SJCRH30 (cell line): Measurements from ENCODE around the gene NTN4. TPM values are rescaled to one million over a fixed set of nuclear protein-coding genes. Genes with fewer than 3 reads are reported as not detected.
"Not testable (repeated sequence)": the region's sequence is repeated elsewhere in the genome, so short reads cannot be mapped to it uniquely, and the experiment has no call there.

Source experiments
- DNase-seq, 2 experiments: peaks; one replicate each; pipeline ENCODE4 v3.0.0-alpha.2; 2015 to 2020
- H3K27ac ChIP-seq: fragments of 250-450 bp; sonication (Bioruptor Pico); 2 replicates; pipeline ENCODE4 v1.5.1; 2020; ENCODE audit warnings: mild to moderate bottlenecking, moderate library complexity
- H3K27me3 ChIP-seq: fragments of 250-450 bp; sonication (Bioruptor Pico); 2 replicates; pipeline ENCODE4 v1.5.1; 2020; ENCODE audit warnings: mild to moderate bottlenecking, moderate library complexity
- H3K36me3 ChIP-seq: fragments of 250-450 bp; sonication (Bioruptor Pico); 2 replicates; pipeline ENCODE4 v1.5.1; 2020; ENCODE audit warnings: mild to moderate bottlenecking, moderate library complexity
- H3K4me1 ChIP-seq: fragments of 250-450 bp; sonication (Bioruptor Pico); 2 replicates; pipeline ENCODE4 v1.5.1; 2020; ENCODE audit warnings: mild to moderate bottlenecking, moderate library complexity
- H3K4me3 ChIP-seq: fragments of 250-450 bp; sonication (Bioruptor Pico); 2 replicates; pipeline ENCODE4 v1.5.1; 2020; ENCODE audit warnings: mild to moderate bottlenecking, moderate library complexity
- H3K9me3 ChIP-seq: fragments of 250-450 bp; sonication (Bioruptor Pico); replicated peaks from 2 replicates; pipeline ENCODE4 v1.5.1; 2020; ENCODE audit warnings: mild to moderate bottlenecking, moderate library complexity
- total RNA-seq: library from RNA; depleted of rRNA; stranded (reverse); fragments of >200 nt; shearing (Covaris generic); gene quantifications from 2 replicates; pipeline ENCODE4 v1.2.3, GENCODE V29; 2014

Gene NTN4
- total RNA-seq, 1 experiment from 2014 or later: 2.7 TPM

GRCh38 chr12:95687937-95688336, 102.6 kb downstream of the NTN4 start:
- Histone ChIP-seq H3K36me3 (no peaks in the 10 kb centered on the region), H3K27me3 (no peaks in the 10 kb centered on the region), H3K4me3 (no peak overlapping the region), H3K27ac (no peak overlapping the region), H3K4me1 (no peaks in the 10 kb centered on the region), H3K9me3 (no peaks in the 10 kb centered on the region)
- no peak for DNase-seq

- Histone ChIP-seq H3K4me3 (no peak overlapping the region), H3K9me3 (no peaks in the 10 kb centered on the region), H3K27me3 (no peaks in the 10 kb centered on the region), H3K27ac (no peak overlapping the region), H3K36me3 (no peaks in the 10 kb centered on the region), H3K4me1 (no peaks in the 10 kb centered on the region)
- DNase-seq: no peak
Measured at GRCh38 chr12:95683418-95683817, 107.1 kb downstream of the NTN4 start.

- Histone ChIP-seq H3K4me3 (no peak overlapping the region), H3K4me1 (no peaks in the 10 kb centered on the region), H3K36me3 (no peaks in the 10 kb centered on the region), H3K27me3 (no peaks in the 10 kb centered on the region), H3K27ac (no peak overlapping the region), H3K9me3 (no peaks in the 10 kb centered on the region)
- no peak for DNase-seq
Measured at GRCh38 chr12:95681210-95681765, 109.3 kb downstream of the NTN4 start.

GRCh38 chr12:95678684-95679083, 111.9 kb downstream of the NTN4 start:
- H3K9me3 ChIP-seq: no peaks in the 10 kb centered on the region
- H3K27me3 ChIP-seq: no peaks in the 10 kb centered on the region
- H3K36me3 ChIP-seq: no peaks in the 10 kb centered on the region
- H3K4me3 ChIP-seq: no peak overlapping the region
- H3K4me1 ChIP-seq: peaks cover 13% of the 10 kb centered on the region
- no peak overlapping the region for H3K27ac ChIP-seq
- no peak for DNase-seq

- not testable (repeated sequence) for H3K36me3 ChIP-seq, H3K4me3 ChIP-seq, H3K27me3 ChIP-seq, H3K9me3 ChIP-seq, H3K27ac ChIP-seq, DNase-seq
- H3K4me1 ChIP-seq: peaks cover 22% of the 10 kb centered on the region
Measured at GRCh38 chr12:95677782-95678181, 112.8 kb downstream of the NTN4 start.

GRCh38 chr12:95674631-95675030, 115.9 kb downstream of the NTN4 start:
- Histone ChIP-seq H3K4me3 (no peak overlapping the region), H3K27ac (peak overlapping the region; percentile 19; the same call in 1 of the 2 replicates), H3K9me3 (no peaks in the 10 kb centered on the region), H3K4me1 (peaks cover 22% of the 10 kb centered on the region), H3K27me3 (no peaks in the 10 kb centered on the region), H3K36me3 (no peaks in the 10 kb centered on the region)
- peak; percentile 87 to 97 for DNase-seq

GRCh38 chr12:95674163-95674562, 116.4 kb downstream of the NTN4 start:
- H3K27me3 ChIP-seq: no peaks in the 10 kb centered on the region
- H3K27ac ChIP-seq: peak overlapping the region; percentile 19; the same call in 1 of the 2 replicates
- no peaks in the 10 kb centered on the region for H3K9me3 ChIP-seq
- peak in 1 of 2 experiments; percentile 64 for DNase-seq
- no peaks in the 10 kb centered on the region for H3K36me3 ChIP-seq
- peaks cover 22% of the 10 kb centered on the region for H3K4me1 ChIP-seq
- H3K4me3 ChIP-seq: no peak overlapping the region

- Histone ChIP-seq H3K36me3 (no peaks in the 10 kb centered on the region), H3K27ac (peak overlapping the region; percentile 19; the same call in 1 of the 2 replicates), H3K4me3 (no peak overlapping the region), H3K9me3 (no peaks in the 10 kb centered on the region), H3K4me1 (peaks cover 22% of the 10 kb centered on the region), H3K27me3 (no peaks in the 10 kb centered on the region)
- DNase-seq: peak in 1 of 2 experiments; percentile 52
Measured at GRCh38 chr12:95673576-95673975, 117.0 kb downstream of the NTN4 start.

GRCh38 chr12:95672166-95672565, 118.4 kb downstream of the NTN4 start:
- H3K36me3 ChIP-seq: no peaks in the 10 kb centered on the region
- peaks cover 22% of the 10 kb centered on the region for H3K4me1 ChIP-seq

GRCh38 chr12:95671265-95671664, 119.3 kb downstream of the NTN4 start:
- DNase-seq: no peak
- no peak overlapping the region for H3K27ac ChIP-seq
- H3K27me3 ChIP-seq: no peaks in the 10 kb centered on the region
- no peak overlapping the region for H3K4me3 ChIP-seq
- peaks cover 22% of the 10 kb centered on the region for H3K4me1 ChIP-seq
- H3K36me3 ChIP-seq: no peaks in the 10 kb centered on the region
- H3K9me3 ChIP-seq: no peaks in the 10 kb centered on the region

More at GRCh38 chr12:95672166-95672565, 118.4 kb downstream of the NTN4 start:
- Histone ChIP-seq H3K27ac (no peak overlapping the region), H3K9me3 (no peaks in the 10 kb centered on the region), H3K4me3 (no peak overlapping the region), H3K27me3 (no peaks in the 10 kb centered on the region)
- DNase-seq: no peak

- Histone ChIP-seq H3K27ac (no peak overlapping the region), H3K4me3 (no peak overlapping the region), H3K36me3 (no peaks in the 10 kb centered on the region), H3K27me3 (no peaks in the 10 kb centered on the region), H3K4me1 (no peaks in the 10 kb centered on the region), H3K9me3 (no peaks in the 10 kb centered on the region)
- no peak for DNase-seq
Measured at GRCh38 chr12:95663525-95663924, 127.0 kb downstream of the NTN4 start.

GRCh38 chr12:95661360-95661759, 129.2 kb downstream of the NTN4 start:
- no peaks in the 10 kb centered on the region for H3K27me3 ChIP-seq
- no peaks in the 10 kb centered on the region for H3K9me3 ChIP-seq
- no peak overlapping the region for H3K4me3 ChIP-seq
- no peak for DNase-seq
- H3K36me3 ChIP-seq: no peaks in the 10 kb centered on the region
- no peaks in the 10 kb centered on the region for H3K4me1 ChIP-seq
- no peak overlapping the region for H3K27ac ChIP-seq

GRCh38 chr12:95658386-95658785, 132.2 kb downstream of the NTN4 start:
- Histone ChIP-seq H3K27me3 (no peaks in the 10 kb centered on the region), H3K9me3 (no peaks in the 10 kb centered on the region), H3K36me3 (no peaks in the 10 kb centered on the region), H3K4me1 (no peaks in the 10 kb centered on the region), H3K4me3 (no peak overlapping the region), H3K27ac (no peak overlapping the region)
- no peak for DNase-seq

GRCh38 chr12:95654665-95655064, 135.9 kb downstream of the NTN4 start:
- H3K27ac ChIP-seq, H3K27me3 ChIP-seq, H3K4me3 ChIP-seq, H3K36me3 ChIP-seq, DNase-seq, H3K4me1 ChIP-seq, H3K9me3 ChIP-seq: not testable (repeated sequence)

- Histone ChIP-seq H3K4me1 (peaks cover 3% of the 10 kb centered on the region), H3K27me3 (no peaks in the 10 kb centered on the region), H3K27ac (no peak overlapping the region), H3K36me3 (no peaks in the 10 kb centered on the region), H3K9me3 (no peaks in the 10 kb centered on the region), H3K4me3 (no peak overlapping the region)
- DNase-seq: no peak
Measured at GRCh38 chr12:95653771-95654546, 136.6 kb downstream of the NTN4 start.

- Histone ChIP-seq H3K27ac (no peak overlapping the region), H3K9me3 (no peaks in the 10 kb centered on the region), H3K36me3 (no peaks in the 10 kb centered on the region), H3K4me3 (no peak overlapping the region), H3K4me1 (peaks cover 5% of the 10 kb centered on the region), H3K27me3 (no peaks in the 10 kb centered on the region)
- no peak for DNase-seq
Measured at GRCh38 chr12:95651681-95652080, 138.9 kb downstream of the NTN4 start.
